ENCODE measurements around the gene MSH5.
A peak's percentile ranks its signal among the peaks of the same experiment; 100 is the strongest.

Gene MSH5

DNA sequence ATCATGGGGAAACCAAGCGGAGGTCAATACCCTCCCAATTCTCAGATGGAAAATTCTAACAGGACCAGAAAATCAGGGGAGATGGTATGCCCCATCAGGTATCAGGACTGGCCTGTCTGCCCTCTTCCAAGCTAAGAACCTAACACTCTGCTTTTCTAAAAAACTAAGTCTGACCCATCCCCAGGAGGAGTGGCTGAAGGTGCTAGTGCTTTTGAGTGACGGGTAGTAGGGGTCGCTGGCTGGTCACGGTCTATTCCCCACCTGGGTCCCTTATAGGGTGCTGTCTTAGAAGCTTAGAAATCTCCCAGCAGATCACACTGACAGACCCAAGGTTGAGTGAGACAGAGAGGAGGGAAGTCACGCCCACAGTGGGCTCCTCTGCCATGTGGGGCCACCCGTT, 46.3 kb upstream of the MSH5 start:
- H3K4me3 ChIP-seq (ENCODE audit: low read depth, low read length): no peak overlapping the region
- TF ChIP-seq, protein P1, sequence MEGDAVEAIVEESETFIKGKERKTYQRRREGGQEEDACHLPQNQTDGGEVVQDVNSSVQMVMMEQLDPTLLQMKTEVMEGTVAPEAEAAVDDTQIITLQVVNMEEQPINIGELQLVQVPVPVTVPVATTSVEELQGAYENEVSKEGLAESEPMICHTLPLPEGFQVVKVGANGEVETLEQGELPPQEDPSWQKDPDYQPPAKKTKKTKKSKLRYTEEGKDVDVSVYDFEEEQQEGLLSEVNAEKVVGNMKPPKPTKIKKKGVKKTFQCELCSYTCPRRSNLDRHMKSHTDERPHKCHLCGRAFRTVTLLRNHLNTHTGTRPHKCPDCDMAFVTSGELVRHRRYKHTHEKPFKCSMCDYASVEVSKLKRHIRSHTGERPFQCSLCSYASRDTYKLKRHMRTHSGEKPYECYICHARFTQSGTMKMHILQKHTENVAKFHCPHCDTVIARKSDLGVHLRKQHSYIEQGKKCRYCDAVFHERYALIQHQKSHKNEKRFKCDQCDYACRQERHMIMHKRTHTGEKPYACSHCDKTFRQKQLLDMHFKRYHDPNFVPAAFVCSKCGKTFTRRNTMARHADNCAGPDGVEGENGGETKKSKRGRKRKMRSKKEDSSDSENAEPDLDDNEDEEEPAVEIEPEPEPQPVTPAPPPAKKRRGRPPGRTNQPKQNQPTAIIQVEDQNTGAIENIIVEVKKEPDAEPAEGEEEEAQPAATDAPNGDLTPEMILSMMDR (IDR thresholded peaks at IDR 0.05; ENCODE audit: low read depth, low read length): no peak
- in situ Hi-C loops (cut with HindIII; ENCODE audit: low sequenced_read_pairs): no loop called here
- DNase-seq (ENCODE audit: low read depth, low spot score): no peak

DNA sequence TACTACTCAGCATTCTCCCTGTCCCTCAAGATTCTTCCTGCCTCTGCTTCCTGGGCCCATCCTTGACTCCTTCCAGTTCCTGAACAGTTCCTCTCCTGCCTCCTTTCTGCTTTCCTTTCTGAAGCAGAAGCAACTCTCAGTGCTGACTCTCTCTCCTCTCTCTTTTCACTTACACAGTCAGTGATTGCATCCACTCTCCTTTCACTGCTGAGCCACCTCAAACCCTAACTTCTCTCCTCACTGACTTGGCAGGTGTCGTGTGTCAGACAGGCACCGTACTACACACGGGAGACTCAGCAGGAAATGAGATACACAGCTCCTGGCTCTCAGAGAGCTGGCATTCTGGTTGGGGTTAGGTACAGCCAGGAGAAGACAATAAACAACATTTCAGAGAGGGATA, 42.2 kb upstream of the MSH5 start:
- in situ Hi-C loops (cut with HindIII; ENCODE audit: low sequenced_read_pairs): no loop called here
- TF ChIP-seq, protein P1 (IDR thresholded peaks at IDR 0.05; ENCODE audit: low read depth, low read length): no peak
- DNase-seq (ENCODE audit: low read depth, low spot score): no peak
- H3K4me3 ChIP-seq (ENCODE audit: low read depth, low read length): no peak overlapping the region

DNA sequence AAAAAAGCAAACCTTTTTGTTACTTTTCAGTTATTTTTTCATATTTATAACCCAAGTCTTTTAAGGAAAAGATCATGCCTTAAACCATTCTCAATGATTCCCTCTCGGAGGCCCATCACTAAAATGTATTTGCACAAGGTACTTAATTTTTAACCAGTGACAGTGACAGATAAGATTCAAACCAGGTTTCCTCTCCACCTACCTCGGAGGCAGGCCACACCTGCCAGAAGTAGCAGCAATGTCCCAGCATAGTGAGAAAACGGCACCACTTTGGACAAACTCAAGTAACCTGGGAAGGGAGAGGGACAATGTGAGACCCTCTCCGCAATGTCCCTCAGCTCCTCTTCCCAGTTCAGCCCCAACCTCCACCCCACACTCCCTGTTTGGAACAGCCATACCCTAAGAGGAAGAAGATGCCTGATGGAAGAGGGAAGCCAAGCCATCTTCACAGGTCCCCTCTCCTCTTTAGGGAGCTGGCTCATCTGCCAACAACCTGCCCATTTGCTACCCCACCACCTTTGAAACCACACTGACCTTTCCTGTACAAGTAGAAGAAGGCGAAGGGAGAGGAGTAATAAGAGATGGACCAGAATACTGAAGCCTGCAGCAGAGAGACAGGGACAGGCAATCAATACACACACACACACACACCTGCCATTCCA, 38.9 kb upstream of the MSH5 start:
- in situ Hi-C loops (cut with HindIII; ENCODE audit: low sequenced_read_pairs): no loop called here
- TF ChIP-seq, protein P1 (IDR thresholded peaks at IDR 0.05; ENCODE audit: low read depth, low read length): no peak
- no peak for DNase-seq (ENCODE audit: low read depth, low spot score)
- H3K4me3 ChIP-seq (ENCODE audit: low read depth, low read length): no peak overlapping the region

DNA sequence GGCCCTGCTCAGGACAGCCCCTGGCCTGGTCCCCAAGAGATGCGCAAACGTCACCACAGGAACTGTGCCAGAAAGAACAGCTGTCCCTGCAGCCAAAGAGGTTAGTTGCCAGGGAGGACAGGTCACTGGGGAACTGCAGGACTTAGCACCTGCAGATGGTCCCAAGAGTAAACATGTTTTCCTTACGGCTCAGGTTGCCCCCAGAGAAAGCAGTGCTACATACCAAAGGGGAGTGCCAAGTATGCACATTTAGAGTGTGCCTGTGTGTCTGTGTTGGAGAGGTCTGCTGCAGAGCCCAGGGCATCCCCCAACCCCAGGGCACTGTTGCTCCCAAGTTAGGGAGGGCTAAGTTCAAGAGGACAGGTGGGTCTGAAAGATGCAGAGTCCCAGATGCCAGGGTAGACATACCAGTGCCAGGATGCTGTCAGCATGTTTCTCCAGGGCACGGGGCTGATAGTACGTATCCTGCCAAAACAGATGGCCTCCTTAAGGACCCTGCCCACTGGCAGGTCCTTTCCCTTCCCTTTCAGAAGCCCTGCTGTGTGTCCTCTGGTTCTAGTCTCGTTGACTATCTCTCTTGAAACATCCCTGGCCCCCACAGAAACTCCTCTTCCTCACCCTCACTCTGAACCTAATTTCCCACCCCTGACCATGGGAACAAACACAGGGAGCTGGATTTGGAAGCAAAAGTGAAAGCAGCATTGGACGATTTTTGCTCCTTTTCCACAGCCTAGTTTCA, 38.0 kb upstream of the MSH5 start:
- TF ChIP-seq, protein P1 (IDR thresholded peaks at IDR 0.05; ENCODE audit: low read depth, low read length): no peak
- DNase-seq (ENCODE audit: low read depth, low spot score): peak; percentile 33
- H3K4me3 ChIP-seq (ENCODE audit: low read depth, low read length): peak overlapping the region; percentile 98
- in situ Hi-C loops (cut with HindIII; ENCODE audit: low sequenced_read_pairs): no loop called here

DNA sequence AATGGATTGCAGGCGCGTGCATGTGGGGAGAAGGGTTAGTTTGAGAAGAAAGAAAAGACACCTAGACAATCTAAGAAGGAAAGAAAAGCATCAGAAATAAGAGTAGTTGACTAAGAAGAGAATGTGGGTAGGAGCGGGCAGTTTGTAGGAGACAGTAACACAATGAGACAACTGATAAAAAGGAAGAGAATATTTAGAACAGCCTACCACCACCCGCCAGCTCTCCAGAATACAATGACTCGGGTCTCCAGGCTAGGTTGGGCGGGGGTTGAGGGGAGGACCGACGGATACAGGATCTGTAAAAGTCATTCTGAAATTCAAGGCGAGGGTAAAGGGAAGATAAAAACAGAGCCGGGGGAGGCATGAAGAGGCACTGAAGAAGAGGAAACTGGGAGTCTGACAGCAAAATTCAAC, 37.4 kb upstream of the MSH5 start:
- in situ Hi-C loops (cut with HindIII; ENCODE audit: low sequenced_read_pairs): no loop called here
- TF ChIP-seq, protein P1 (IDR thresholded peaks at IDR 0.05; ENCODE audit: low read depth, low read length): no peak
- DNase-seq (ENCODE audit: low read depth, low spot score): no peak
- peak overlapping the region; percentile 98 for H3K4me3 ChIP-seq (ENCODE audit: low read depth, low read length)

DNA sequence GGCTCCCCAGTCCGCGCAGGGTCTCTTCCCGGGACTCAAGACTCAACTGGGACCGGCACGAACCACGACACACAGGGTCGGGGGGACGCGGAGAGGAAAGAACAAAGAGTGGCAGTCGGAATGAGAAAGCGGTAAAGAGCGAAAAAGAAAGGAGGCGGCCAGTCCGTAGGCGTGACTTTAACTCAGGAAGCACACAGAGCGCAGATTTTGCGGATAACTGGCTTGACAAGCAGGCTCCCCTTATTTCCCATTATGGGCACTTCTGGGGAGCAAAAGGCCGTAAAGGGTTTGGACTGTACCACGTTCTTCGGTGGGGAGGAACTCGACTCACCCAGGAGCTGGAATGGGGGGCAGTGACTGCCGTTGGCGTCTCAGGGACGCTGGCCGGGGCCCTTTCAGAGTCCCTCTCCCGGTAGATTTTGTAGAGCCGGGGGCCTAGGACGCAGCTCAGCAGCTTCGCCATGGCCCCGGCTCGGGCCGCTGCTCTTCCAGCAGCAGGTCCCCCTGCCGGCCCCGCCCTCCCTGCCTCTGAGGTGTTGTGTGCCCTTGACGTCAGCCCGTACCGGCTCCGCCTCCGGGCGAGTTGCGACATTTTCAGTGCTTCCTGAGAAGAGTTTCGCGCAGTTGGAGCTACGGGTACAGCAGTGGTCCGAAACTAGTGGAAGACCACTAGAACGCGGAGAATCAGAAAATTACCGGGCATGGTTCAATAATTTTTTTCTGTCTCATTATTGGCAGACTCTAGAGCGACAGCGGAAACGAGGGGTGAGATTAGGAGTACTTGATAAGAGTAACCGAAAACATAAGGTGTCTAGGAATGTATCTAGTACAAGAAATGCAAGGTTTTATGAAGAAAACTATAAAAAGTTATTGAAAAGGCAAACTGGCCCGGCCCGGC, 36.7 kb upstream of the MSH5 start, which contains the start of gene ABHD16A:
Gene ABHD16A, minus strand, starts transcription at position 506 of the 898 bp plus-strand sequence. Its CDS starts 43 bp downstream, at position 463.
- in situ Hi-C loops (cut with HindIII; ENCODE audit: low sequenced_read_pairs): no loop called here
- TF ChIP-seq, protein P1 (IDR thresholded peaks at IDR 0.05; ENCODE audit: low read depth, low read length): no peak
- peak within 1 kb of the TSS; percentile 98 for H3K4me3 ChIP-seq (ENCODE audit: low read depth, low read length)
- peak; percentile 99 for DNase-seq (ENCODE audit: low read depth, low spot score)

Measured in astrocyte of the spinal cord (primary cell).